ENCODE results near the gene KRT4. TPM values are rescaled to one million over a fixed set of nuclear protein-coding genes. Genes with fewer than 3 reads are reported as not detected.
"Not testable (repeated sequence)": the region's sequence is repeated elsewhere in the genome, so short reads cannot be mapped to it uniquely, and the experiment has no call there.

The KRT4 gene
- total RNA-seq (2012; rRNA removed) = not detected in 2 replicates

DNA sequence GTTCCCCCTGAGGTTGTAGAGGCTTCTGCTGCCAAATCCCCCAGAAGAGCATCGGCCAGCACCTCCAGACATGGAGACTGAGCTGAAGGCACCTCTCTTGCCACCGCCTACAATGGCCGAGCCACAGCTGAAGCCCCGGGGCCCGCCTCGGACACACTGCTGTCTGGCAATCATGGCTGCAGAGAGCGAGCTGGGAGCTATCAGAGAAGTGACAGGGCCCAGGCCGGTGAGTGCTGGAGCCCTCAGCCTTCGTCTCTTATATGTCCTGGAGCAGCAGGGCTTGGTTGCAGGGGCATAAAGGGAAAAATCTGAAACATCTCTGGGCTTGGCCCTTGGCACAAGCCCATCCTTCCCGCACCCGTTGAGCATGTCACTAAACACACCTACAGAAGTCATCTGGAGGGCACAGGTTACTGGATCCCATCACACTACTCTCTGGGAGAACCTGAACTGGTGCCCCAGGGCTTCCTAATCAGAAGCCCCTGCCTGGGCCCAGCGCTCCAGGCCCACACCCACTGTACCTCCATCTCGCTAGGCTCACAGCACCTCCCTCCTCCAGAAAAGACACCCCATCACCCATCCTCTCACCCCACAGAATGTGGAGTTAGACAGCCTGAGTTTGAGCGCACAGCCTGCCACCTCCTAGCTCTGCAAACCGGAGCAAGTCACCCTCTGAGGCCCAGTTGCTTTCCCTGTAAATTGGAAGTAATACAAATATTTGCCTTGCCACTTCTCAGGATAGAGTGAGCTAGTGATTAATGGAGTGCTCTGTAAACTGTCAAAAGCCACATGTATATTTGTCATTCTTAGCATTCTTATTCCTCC is at the start of gene KRT4:
Gene KRT4 (minus strand): TSS at position 232 of the 825 bp plus-strand sequence. CDS start 58 bp downstream, at position 174.
- no peaks in the 10 kb centered on the region for H3K9me3 ChIP-seq (replicated peaks; ENCODE audit: low read length)
- H3K36me3 ChIP-seq (ENCODE audit: insufficient read depth, low read length) = no peaks in the 10 kb centered on the region
- H3K4me3 ChIP-seq (ENCODE audit: low read length) = no peak within 1 kb of the TSS
- no peaks in the 10 kb centered on the region for H3K4me1 ChIP-seq (ENCODE audit: control insufficient read depth, insufficient read depth, low read length)
- H3K27me3 ChIP-seq (ENCODE audit: control insufficient read depth, insufficient read depth, low read length) = peaks cover 64% of the 10 kb centered on the region
- no peak within 1 kb of the TSS for H3K4me2 ChIP-seq (ENCODE audit: low read length)
- no peak within 1 kb of the TSS for H3K9ac ChIP-seq (ENCODE audit: low read depth, low read length)

DNA sequence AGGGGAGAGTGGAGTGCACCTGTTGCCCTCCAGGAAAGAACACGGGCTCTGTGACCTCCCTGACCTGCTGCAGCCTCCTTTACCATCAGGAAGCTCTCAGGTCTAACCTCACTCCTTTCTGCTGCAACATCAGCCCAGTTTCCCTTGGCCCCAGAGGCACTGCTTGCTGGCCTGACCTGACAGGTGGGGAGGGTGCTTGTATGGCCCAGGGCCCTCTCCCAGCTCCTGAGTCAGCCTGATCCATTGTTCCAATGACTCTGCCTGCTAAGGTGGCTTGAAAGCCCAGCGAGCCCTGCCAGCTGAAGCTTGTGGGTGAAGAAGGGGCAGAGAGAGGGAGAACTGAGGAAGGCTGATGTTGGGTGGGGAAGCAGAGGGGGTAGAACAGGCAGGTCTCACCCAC is 48.1 kb upstream of the KRT4 start:
- H3K4me3 ChIP-seq (ENCODE audit: low read length) = no peak overlapping the region
- no peak overlapping the region for H3K4me2 ChIP-seq (ENCODE audit: low read length)
- no peaks in the 10 kb centered on the region for H3K36me3 ChIP-seq (ENCODE audit: insufficient read depth, low read length)
- no peaks in the 10 kb centered on the region for H3K9me3 ChIP-seq (replicated peaks; ENCODE audit: low read length)
- H3K4me1 ChIP-seq (ENCODE audit: control insufficient read depth, insufficient read depth, low read length) = no peaks in the 10 kb centered on the region
- peaks cover 24% of the 10 kb centered on the region for H3K27me3 ChIP-seq (ENCODE audit: control insufficient read depth, insufficient read depth, low read length)
- no peak overlapping the region for H3K9ac ChIP-seq (ENCODE audit: low read depth, low read length)

DNA sequence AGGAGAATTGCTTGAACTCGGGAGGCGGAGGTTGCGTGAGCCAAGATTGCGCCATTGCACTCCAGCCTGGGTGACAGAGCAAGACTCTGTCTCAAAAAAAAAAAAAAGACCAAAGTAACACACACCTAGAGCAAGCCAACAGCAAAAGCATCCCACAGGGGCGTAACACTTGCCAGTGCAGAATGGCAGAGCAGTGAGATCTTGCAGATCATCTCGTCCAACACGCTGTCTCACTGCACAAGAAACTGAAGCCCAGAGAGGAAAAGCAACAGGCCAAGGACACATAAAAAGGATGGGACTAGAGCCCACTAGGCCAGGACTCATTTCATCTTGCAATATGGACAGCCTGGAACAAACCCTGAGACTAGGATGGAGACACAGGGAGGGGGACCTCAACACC is 47.6 kb upstream of the KRT4 start:
- no peaks in the 10 kb centered on the region for H3K9me3 ChIP-seq (replicated peaks; ENCODE audit: low read length)
- H3K4me3 ChIP-seq (ENCODE audit: low read length) = no peak overlapping the region
- H3K36me3 ChIP-seq (ENCODE audit: insufficient read depth, low read length) = no peaks in the 10 kb centered on the region
- H3K9ac ChIP-seq (ENCODE audit: low read depth, low read length) = no peak overlapping the region
- H3K27me3 ChIP-seq (ENCODE audit: control insufficient read depth, insufficient read depth, low read length) = peaks cover 29% of the 10 kb centered on the region
- no peaks in the 10 kb centered on the region for H3K4me1 ChIP-seq (ENCODE audit: control insufficient read depth, insufficient read depth, low read length)
- no peak overlapping the region for H3K4me2 ChIP-seq (ENCODE audit: low read length)

- H3K4me3 ChIP-seq (ENCODE audit: low read length) = no peak overlapping the region
- no peaks in the 10 kb centered on the region for H3K36me3 ChIP-seq (ENCODE audit: insufficient read depth, low read length)
- H3K27me3 ChIP-seq (ENCODE audit: control insufficient read depth, insufficient read depth, low read length) = peaks cover 29% of the 10 kb centered on the region
- H3K9ac ChIP-seq (ENCODE audit: low read depth, low read length) = no peak overlapping the region
- H3K9me3 ChIP-seq (replicated peaks; ENCODE audit: low read length) = no peaks in the 10 kb centered on the region
- no peak overlapping the region for H3K4me2 ChIP-seq (ENCODE audit: low read length)
- no peaks in the 10 kb centered on the region for H3K4me1 ChIP-seq (ENCODE audit: control insufficient read depth, insufficient read depth, low read length)
These were observed 46.3 kb upstream of the KRT4 start for GRCh38 chr12:52860102-52860823.

DNA sequence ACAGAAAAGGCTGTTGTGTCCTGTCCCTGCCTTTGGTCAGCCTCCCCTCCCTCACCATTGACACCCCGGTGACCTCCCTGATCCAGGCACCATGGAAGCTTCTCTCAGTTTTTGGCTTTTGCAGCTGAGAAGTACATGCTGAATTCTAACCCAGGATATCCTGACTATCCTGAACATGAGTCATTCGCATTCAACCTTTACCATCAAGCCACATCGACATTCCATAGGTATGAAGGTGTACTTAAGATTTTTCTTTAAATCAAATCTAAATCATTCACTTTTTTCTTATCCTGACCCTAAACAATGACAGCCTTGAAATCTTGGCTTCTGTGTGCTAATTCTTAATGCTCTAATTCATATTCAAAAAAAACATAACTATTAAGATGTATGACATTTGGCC is 43.6 kb upstream of the KRT4 start:
- no peaks in the 10 kb centered on the region for H3K4me1 ChIP-seq (ENCODE audit: control insufficient read depth, insufficient read depth, low read length)
- peaks cover 40% of the 10 kb centered on the region for H3K27me3 ChIP-seq (ENCODE audit: control insufficient read depth, insufficient read depth, low read length)
- no peaks in the 10 kb centered on the region for H3K9me3 ChIP-seq (replicated peaks; ENCODE audit: low read length)
- no peak overlapping the region for H3K9ac ChIP-seq (ENCODE audit: low read depth, low read length)
- no peaks in the 10 kb centered on the region for H3K36me3 ChIP-seq (ENCODE audit: insufficient read depth, low read length)
- H3K4me2 ChIP-seq (ENCODE audit: low read length) = no peak overlapping the region
- H3K4me3 ChIP-seq (ENCODE audit: low read length) = no peak overlapping the region

DNA sequence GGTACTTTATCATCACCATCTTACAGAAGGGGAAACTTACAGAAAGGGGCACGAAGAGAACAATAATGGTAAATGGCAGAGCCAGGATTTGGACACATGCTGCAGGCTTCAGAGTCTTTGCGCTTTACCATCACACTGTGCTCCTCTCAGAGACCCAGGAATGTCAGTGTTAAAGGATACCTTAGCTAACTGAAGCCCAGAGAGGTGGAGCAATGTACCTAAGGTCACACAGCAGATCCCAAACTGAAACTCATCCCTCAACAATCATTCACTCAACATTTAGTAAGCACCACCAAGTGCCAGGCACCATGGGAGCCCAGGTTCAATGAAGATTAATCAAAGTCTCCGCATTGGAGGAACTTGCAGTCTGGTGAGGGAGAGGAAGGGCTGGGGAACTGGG is 42.9 kb upstream of the KRT4 start:
- Histone ChIP-seq H3K4me2 (ENCODE audit: low read length) (no peak overlapping the region), H3K9ac (ENCODE audit: low read depth, low read length) (no peak overlapping the region), H3K9me3 (replicated peaks; ENCODE audit: low read length) (no peaks in the 10 kb centered on the region), H3K4me3 (ENCODE audit: low read length) (no peak overlapping the region), H3K27me3 (ENCODE audit: control insufficient read depth, insufficient read depth, low read length) (peaks cover 42% of the 10 kb centered on the region), H3K36me3 (ENCODE audit: insufficient read depth, low read length) (no peaks in the 10 kb centered on the region), H3K4me1 (ENCODE audit: control insufficient read depth, insufficient read depth, low read length) (no peaks in the 10 kb centered on the region)

DNA sequence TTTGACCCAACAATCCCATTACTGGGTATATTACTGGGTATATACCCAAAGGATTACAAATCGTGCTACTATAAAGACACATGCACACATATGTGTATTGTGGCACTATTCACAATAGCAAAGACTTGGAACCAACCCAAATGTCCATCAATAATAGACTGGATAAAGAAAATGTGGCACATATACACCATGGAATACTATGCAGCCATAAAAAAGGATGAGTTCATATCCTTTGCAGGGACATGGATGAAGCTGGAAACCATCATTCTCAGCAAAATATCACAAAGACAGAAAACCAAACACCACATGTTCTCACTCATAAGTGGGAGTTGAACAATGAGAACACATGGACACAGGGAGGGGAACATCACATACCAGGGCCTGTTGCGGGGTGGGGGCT is 42.2 kb upstream of the KRT4 start:
- H3K9ac ChIP-seq (ENCODE audit: low read depth, low read length); H3K9me3 ChIP-seq (replicated peaks; ENCODE audit: low read length); H3K4me1 ChIP-seq (ENCODE audit: control insufficient read depth, insufficient read depth, low read length); H3K4me2 ChIP-seq (ENCODE audit: low read length); H3K36me3 ChIP-seq (ENCODE audit: insufficient read depth, low read length); H3K4me3 ChIP-seq (ENCODE audit: low read length): not testable (repeated sequence)
- H3K27me3 ChIP-seq (ENCODE audit: control insufficient read depth, insufficient read depth, low read length) = peaks cover 48% of the 10 kb centered on the region

DNA sequence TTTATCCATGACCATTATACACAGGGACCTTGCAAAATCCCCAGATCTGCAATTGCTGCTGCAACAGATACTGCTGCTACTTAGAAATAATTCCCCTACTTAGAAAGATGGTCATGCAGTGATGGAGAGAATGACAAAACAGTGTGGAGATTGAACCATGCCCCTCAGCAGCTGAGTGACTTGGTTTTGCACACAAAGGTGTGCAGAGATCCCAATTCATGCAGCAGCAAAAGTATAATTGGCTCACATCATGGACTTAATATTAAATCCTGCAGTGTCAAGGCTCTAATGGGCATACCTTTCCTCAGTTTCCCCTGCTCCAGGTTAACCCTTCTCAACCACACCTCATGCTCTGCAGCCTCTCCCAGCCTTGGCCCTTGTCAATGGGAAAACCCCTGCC is 37.9 kb upstream of the KRT4 start:
- peaks cover 49% of the 10 kb centered on the region for H3K27me3 ChIP-seq (ENCODE audit: control insufficient read depth, insufficient read depth, low read length)

GRCh38 chr12:52850681-52851080 is 36.8 kb upstream of the KRT4 start:
- H3K4me1 ChIP-seq (ENCODE audit: control insufficient read depth, insufficient read depth, low read length) = no peaks in the 10 kb centered on the region

More for the DNA sequence above, 37.9 kb upstream of the KRT4 start:
- Histone ChIP-seq H3K9ac (ENCODE audit: low read depth, low read length) (no peak overlapping the region), H3K36me3 (ENCODE audit: insufficient read depth, low read length) (no peaks in the 10 kb centered on the region), H3K4me3 (ENCODE audit: low read length) (no peak overlapping the region), H3K4me1 (ENCODE audit: control insufficient read depth, insufficient read depth, low read length) (no peaks in the 10 kb centered on the region), H3K9me3 (replicated peaks; ENCODE audit: low read length) (no peaks in the 10 kb centered on the region), H3K4me2 (ENCODE audit: low read length) (no peak overlapping the region)

DNA sequence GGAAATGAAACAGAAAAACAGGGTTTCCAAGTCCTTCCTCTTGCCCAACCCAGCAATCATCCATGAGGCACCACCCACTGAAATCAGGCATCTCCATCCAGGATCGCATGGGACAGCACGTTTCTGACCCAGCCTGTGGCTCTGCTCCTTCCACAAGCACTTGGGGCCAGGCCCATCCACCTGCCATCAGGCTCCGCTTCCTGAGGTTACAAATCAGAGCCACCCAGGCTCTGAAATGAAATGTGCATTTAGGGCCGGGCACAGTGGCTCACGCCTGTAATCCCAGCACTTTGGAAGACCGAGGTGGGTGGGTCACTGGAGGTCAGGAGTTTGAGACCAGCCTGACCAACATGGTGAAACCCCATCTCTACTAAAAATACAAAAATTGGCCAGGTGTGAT is 35.6 kb upstream of the KRT4 start:
- H3K36me3 ChIP-seq (ENCODE audit: insufficient read depth, low read length) = no peaks in the 10 kb centered on the region
- no peak overlapping the region for H3K4me2 ChIP-seq (ENCODE audit: low read length)
- peaks cover 53% of the 10 kb centered on the region for H3K27me3 ChIP-seq (ENCODE audit: control insufficient read depth, insufficient read depth, low read length)
- H3K4me1 ChIP-seq (ENCODE audit: control insufficient read depth, insufficient read depth, low read length) = no peaks in the 10 kb centered on the region
- H3K9me3 ChIP-seq (replicated peaks; ENCODE audit: low read length) = no peaks in the 10 kb centered on the region
- no peak overlapping the region for H3K9ac ChIP-seq (ENCODE audit: low read depth, low read length)
- no peak overlapping the region for H3K4me3 ChIP-seq (ENCODE audit: low read length)

More at GRCh38 chr12:52850681-52851080, 36.8 kb upstream of the KRT4 start:
- no peaks in the 10 kb centered on the region for H3K36me3 ChIP-seq (ENCODE audit: insufficient read depth, low read length)
- no peak overlapping the region for H3K4me3 ChIP-seq (ENCODE audit: low read length)
- H3K9me3 ChIP-seq (replicated peaks; ENCODE audit: low read length) = no peaks in the 10 kb centered on the region
- H3K4me2 ChIP-seq (ENCODE audit: low read length) = no peak overlapping the region
- peaks cover 53% of the 10 kb centered on the region for H3K27me3 ChIP-seq (ENCODE audit: control insufficient read depth, insufficient read depth, low read length)
- no peak overlapping the region for H3K9ac ChIP-seq (ENCODE audit: low read depth, low read length)

DNA sequence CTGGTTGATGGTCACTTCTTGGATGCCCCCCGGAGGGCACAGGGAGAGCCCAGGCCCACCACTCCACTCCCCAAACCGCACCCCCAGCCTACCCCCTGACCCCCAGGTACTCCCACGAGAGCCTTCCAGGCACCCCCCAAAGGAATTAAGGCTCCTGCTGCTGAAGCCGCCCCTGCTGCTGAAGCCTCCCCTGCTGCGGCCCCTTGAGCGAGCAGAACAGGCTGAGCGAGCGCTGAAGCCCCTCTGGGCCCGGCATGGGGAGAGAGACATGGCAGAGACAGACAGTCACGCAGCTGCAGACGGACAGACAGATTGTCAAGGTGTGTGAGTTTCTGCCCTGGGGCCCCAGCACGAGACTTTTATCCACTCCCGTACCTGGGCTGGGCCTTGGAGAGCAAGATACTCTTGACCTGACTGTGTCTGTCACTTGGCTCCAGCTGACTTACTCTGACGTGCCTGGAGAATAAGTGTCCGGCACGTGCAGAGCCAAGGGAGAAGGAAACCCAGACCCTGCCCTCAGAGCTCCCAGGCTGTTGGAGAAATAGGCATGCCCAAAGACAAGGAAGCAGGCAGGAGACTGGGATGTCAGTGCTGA is 34.8 kb upstream of the KRT4 start, which contains the start of gene KRT78:
Gene KRT78 (minus strand): TSS at position 334 of the 595 bp plus-strand sequence. CDS start 64 bp downstream, at position 270.
- Histone ChIP-seq H3K36me3 (ENCODE audit: insufficient read depth, low read length) (no peaks in the 10 kb centered on the region), H3K27me3 (ENCODE audit: control insufficient read depth, insufficient read depth, low read length) (peaks cover 59% of the 10 kb centered on the region), H3K9ac (ENCODE audit: low read depth, low read length) (no peak within 1 kb of the TSS), H3K4me2 (ENCODE audit: low read length) (no peak within 1 kb of the TSS), H3K4me1 (ENCODE audit: control insufficient read depth, insufficient read depth, low read length) (no peaks in the 10 kb centered on the region), H3K4me3 (ENCODE audit: low read length) (no peak within 1 kb of the TSS), H3K9me3 (replicated peaks; ENCODE audit: low read length) (no peaks in the 10 kb centered on the region)
